ENCODE measurements around the gene IFNGR1.

The IFNGR1 gene

DNA sequence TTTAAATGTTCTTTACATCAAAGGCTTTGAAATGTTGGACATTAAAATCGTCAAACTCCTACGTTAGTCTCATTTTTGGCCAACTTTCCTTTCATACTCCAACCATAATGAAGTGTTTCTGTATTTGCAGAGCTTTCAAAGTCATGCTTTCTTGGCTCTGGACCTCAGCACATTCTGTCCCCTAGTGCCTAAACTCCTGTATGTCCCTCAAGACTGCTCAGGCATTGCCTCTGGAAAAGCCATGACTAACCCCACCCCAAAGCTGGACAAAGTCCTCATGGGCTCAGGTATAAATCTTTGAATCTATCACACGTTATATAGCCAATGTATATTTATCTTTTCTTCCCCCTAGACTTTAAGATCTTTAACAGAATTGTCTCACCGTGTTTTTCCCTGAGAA is 18.9 kb downstream of the IFNGR1 start:
- H3K4me3 ChIP-seq (ENCODE audit: low read depth, low read length) = no peak overlapping the region
- TF ChIP-seq, protein P1, sequence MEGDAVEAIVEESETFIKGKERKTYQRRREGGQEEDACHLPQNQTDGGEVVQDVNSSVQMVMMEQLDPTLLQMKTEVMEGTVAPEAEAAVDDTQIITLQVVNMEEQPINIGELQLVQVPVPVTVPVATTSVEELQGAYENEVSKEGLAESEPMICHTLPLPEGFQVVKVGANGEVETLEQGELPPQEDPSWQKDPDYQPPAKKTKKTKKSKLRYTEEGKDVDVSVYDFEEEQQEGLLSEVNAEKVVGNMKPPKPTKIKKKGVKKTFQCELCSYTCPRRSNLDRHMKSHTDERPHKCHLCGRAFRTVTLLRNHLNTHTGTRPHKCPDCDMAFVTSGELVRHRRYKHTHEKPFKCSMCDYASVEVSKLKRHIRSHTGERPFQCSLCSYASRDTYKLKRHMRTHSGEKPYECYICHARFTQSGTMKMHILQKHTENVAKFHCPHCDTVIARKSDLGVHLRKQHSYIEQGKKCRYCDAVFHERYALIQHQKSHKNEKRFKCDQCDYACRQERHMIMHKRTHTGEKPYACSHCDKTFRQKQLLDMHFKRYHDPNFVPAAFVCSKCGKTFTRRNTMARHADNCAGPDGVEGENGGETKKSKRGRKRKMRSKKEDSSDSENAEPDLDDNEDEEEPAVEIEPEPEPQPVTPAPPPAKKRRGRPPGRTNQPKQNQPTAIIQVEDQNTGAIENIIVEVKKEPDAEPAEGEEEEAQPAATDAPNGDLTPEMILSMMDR (IDR thresholded peaks at IDR 0.05; ENCODE audit: low read depth, low read length) = no peak

- H3K4me3 ChIP-seq (ENCODE audit: low read depth, low read length) = no peak overlapping the region
- TF ChIP-seq, protein P1 (IDR thresholded peaks at IDR 0.05; ENCODE audit: low read depth, low read length) = no peak
Observed at GRCh38 chr6:137197684-137198645, 21.2 kb downstream of the IFNGR1 start.

GRCh38 chr6:137193256-137194070 is 25.7 kb downstream of the IFNGR1 start:
- TF ChIP-seq, protein P1 (IDR thresholded peaks at IDR 0.05; ENCODE audit: low read depth, low read length) = no peak

DNA sequence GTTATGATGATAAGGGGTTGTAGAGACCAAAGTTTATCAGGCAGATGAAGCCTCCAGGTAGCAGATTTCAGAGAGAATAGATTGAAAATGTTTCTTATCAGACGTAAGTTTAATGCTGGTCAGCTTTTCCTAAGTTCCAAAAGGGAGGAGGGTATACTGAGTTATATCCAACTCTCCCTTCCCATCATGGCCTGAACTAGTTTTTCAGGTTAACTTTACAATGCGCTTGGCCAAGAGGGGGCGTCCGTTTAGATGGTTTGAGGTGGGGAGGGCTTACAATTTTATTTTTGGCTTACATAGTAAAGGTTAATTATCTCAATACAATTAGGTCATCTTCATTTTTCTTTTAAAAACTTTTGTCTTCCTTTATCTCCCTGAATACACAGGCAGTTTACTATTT is 26.4 kb downstream of the IFNGR1 start:
- H3K4me3 ChIP-seq (ENCODE audit: low read depth, low read length) = no peak overlapping the region
- TF ChIP-seq, protein P1 (IDR thresholded peaks at IDR 0.05; ENCODE audit: low read depth, low read length) = no peak

More at GRCh38 chr6:137193256-137194070, 25.7 kb downstream of the IFNGR1 start:
- H3K4me3 ChIP-seq (ENCODE audit: low read depth, low read length) = no peak overlapping the region

GRCh38 chr6:137191670-137192069 is 27.5 kb downstream of the IFNGR1 start:
- H3K4me3 ChIP-seq (ENCODE audit: low read depth, low read length) = no peak overlapping the region
- TF ChIP-seq, protein P1 (IDR thresholded peaks at IDR 0.05; ENCODE audit: low read depth, low read length) = no peak

- H3K4me3 ChIP-seq (ENCODE audit: low read depth, low read length) = no peak overlapping the region
- TF ChIP-seq, protein P1 (IDR thresholded peaks at IDR 0.05; ENCODE audit: low read depth, low read length) = no peak
Observed at GRCh38 chr6:137191236-137191635, 27.9 kb downstream of the IFNGR1 start.
